ENCODE measurements around the gene CFAP74.

CFAP74 gene

GRCh38 chr1:2045468-2046173, 42.0 kb upstream of the CFAP74 start:
- no peak overlapping the region for H3K14ac ChIP-seq (ENCODE audit: low read length)
- H3K79me1 ChIP-seq (ENCODE audit: low read length): peaks cover 6% of the 10 kb centered on the region
- no peak overlapping the region for H3K18ac ChIP-seq (ENCODE audit: low read length)
- no peaks in the 10 kb centered on the region for H3K36me3 ChIP-seq (ENCODE audit: control insufficient read depth in 1 of 2, insufficient read depth in 2 of 2, low read length in 2 of 2)
- H2AFZ ChIP-seq (ENCODE audit: insufficient read depth, low read length, poor library complexity): no peak overlapping the region
- no peak overlapping the region for H3K4ac ChIP-seq (ENCODE audit: low read depth, low read length)
- no peak overlapping the region for H2BK5ac ChIP-seq (ENCODE audit: low read depth, low read length, poor library complexity)
- H4K12ac ChIP-seq (ENCODE audit: low read depth, low read length): no peak overlapping the region
- H4K8ac ChIP-seq (ENCODE audit: low read depth, low read length): no peak overlapping the region
- DNase-seq: no peak
- H3K27ac ChIP-seq (ENCODE audit: low read depth, low read length): no peak overlapping the region
- no peak overlapping the region for H3K4me2 ChIP-seq (ENCODE audit: low read length)
- H2BK120ac ChIP-seq (ENCODE audit: insufficient read depth, low read length, poor library complexity): no peak overlapping the region
- no peak overlapping the region for H4K91ac ChIP-seq (ENCODE audit: low read depth, low read length)
- H3K27me3 ChIP-seq (ENCODE audit: insufficient read depth, low read length): no peaks in the 10 kb centered on the region
- no peak overlapping the region for H3K23ac ChIP-seq (ENCODE audit: low read length)
- peaks cover 2% of the 10 kb centered on the region for H3K9me3 ChIP-seq (ENCODE audit: insufficient read depth, low read depth, low read length)
- H3K4me3 ChIP-seq (ENCODE audit: low read depth, low read length): no peak overlapping the region
- no peak overlapping the region for H2AK5ac ChIP-seq (ENCODE audit: low read length)
- H2BK12ac ChIP-seq (ENCODE audit: low read length): no peak overlapping the region
- no peak overlapping the region for H3K9ac ChIP-seq (ENCODE audit: low read length)
- peaks cover 8 to 9% of the 10 kb centered on the region in 2 experiments for H3K4me1 ChIP-seq (ENCODE audit: control insufficient read depth in 1 of 2, insufficient read depth in 2 of 2, low read length in 2 of 2)
- H3K79me2 ChIP-seq (ENCODE audit: control insufficient read depth, insufficient read depth, low read length, poor library complexity): peaks cover 3% of the 10 kb centered on the region
- no CpG with 5 or more reads among the region's 15 CpGs for WGBS (ENCODE audit: extremely low coverage, insufficient coverage, insufficient read length)

- Histone ChIP-seq H3K4me3 (ENCODE audit: low read depth, low read length) (no peak overlapping the region), H4K8ac (ENCODE audit: low read depth, low read length) (no peak overlapping the region), H3K36me3 (ENCODE audit: control insufficient read depth in 1 of 2, insufficient read depth in 2 of 2, low read length in 2 of 2) (no peaks in the 10 kb centered on the region), H2BK120ac (ENCODE audit: insufficient read depth, low read length, poor library complexity) (no peak overlapping the region), H2BK5ac (ENCODE audit: low read depth, low read length, poor library complexity) (no peak overlapping the region), H3K9ac (ENCODE audit: low read length) (no peak overlapping the region), H3K18ac (ENCODE audit: low read length) (no peak overlapping the region), H2BK12ac (ENCODE audit: low read length) (no peak overlapping the region), H4K91ac (ENCODE audit: low read depth, low read length) (no peak overlapping the region), H2AFZ (ENCODE audit: insufficient read depth, low read length, poor library complexity) (no peak overlapping the region), H3K79me1 (ENCODE audit: low read length) (peaks cover 2% of the 10 kb centered on the region), H3K27ac (ENCODE audit: low read depth, low read length) (no peak overlapping the region), H3K23ac (ENCODE audit: low read length) (no peak overlapping the region), H3K79me2 (ENCODE audit: control insufficient read depth, insufficient read depth, low read length, poor library complexity) (no peaks in the 10 kb centered on the region), H3K4ac (ENCODE audit: low read depth, low read length) (no peak overlapping the region), H3K27me3 (ENCODE audit: insufficient read depth, low read length) (no peaks in the 10 kb centered on the region), H2AK5ac (ENCODE audit: low read length) (no peak overlapping the region), H3K4me2 (ENCODE audit: low read length) (peak overlapping the region; percentile 59), H3K9me3 (ENCODE audit: insufficient read depth, low read depth, low read length) (peaks cover 2% of the 10 kb centered on the region), H4K12ac (ENCODE audit: low read depth, low read length) (no peak overlapping the region), H3K14ac (ENCODE audit: low read length) (no peak overlapping the region), H3K4me1 (ENCODE audit: control insufficient read depth in 1 of 2, insufficient read depth in 2 of 2, low read length in 2 of 2) (peaks cover 7 to 9% of the 10 kb centered on the region in 2 experiments)
- WGBS (ENCODE audit: extremely low coverage, insufficient coverage, insufficient read length): no CpG with 5 or more reads among the region's 75 CpGs
- peak; percentile 46 to 75 for DNase-seq
These were observed 41.1 kb upstream of the CFAP74 start for GRCh38 chr1:2044510-2045319.

- no peak overlapping the region for H4K91ac ChIP-seq (ENCODE audit: low read depth, low read length)
- no peak overlapping the region for H3K18ac ChIP-seq (ENCODE audit: low read length)
- H4K8ac ChIP-seq (ENCODE audit: low read depth, low read length): no peak overlapping the region
- H3K27ac ChIP-seq (ENCODE audit: low read depth, low read length): no peak overlapping the region
- H3K79me2 ChIP-seq (ENCODE audit: control insufficient read depth, insufficient read depth, low read length, poor library complexity): no peaks in the 10 kb centered on the region
- no peak overlapping the region for H3K4ac ChIP-seq (ENCODE audit: low read depth, low read length)
- no peak overlapping the region for H4K12ac ChIP-seq (ENCODE audit: low read depth, low read length)
- H3K23ac ChIP-seq (ENCODE audit: low read length): no peak overlapping the region
- H3K9me3 ChIP-seq (ENCODE audit: insufficient read depth, low read depth, low read length): peaks cover 2% of the 10 kb centered on the region
- no peak overlapping the region for H2BK5ac ChIP-seq (ENCODE audit: low read depth, low read length, poor library complexity)
- no peaks in the 10 kb centered on the region for H3K79me1 ChIP-seq (ENCODE audit: low read length)
- H3K4me3 ChIP-seq (ENCODE audit: low read depth, low read length): no peak overlapping the region
- H3K14ac ChIP-seq (ENCODE audit: low read length): no peak overlapping the region
- no peak overlapping the region for H2BK120ac ChIP-seq (ENCODE audit: insufficient read depth, low read length, poor library complexity)
- H3K36me3 ChIP-seq (ENCODE audit: control insufficient read depth in 1 of 2, insufficient read depth in 2 of 2, low read length in 2 of 2): no peaks in the 10 kb centered on the region
- peaks cover 0 to 2% of the 10 kb centered on the region in 2 experiments for H3K4me1 ChIP-seq (ENCODE audit: control insufficient read depth in 1 of 2, insufficient read depth in 2 of 2, low read length in 2 of 2)
- no peak overlapping the region for H2AK5ac ChIP-seq (ENCODE audit: low read length)
- H3K4me2 ChIP-seq (ENCODE audit: low read length): no peak overlapping the region
- H2AFZ ChIP-seq (ENCODE audit: insufficient read depth, low read length, poor library complexity): no peak overlapping the region
- no peaks in the 10 kb centered on the region for H3K27me3 ChIP-seq (ENCODE audit: insufficient read depth, low read length)
- no CpG with 5 or more reads among the region's 4 CpGs for whole genome bisulfite sequencing (ENCODE audit: extremely low coverage, insufficient coverage, insufficient read length)
- H3K9ac ChIP-seq (ENCODE audit: low read length): no peak overlapping the region
- no peak for DNase-seq
- no peak overlapping the region for H2BK12ac ChIP-seq (ENCODE audit: low read length)
These were observed 40.3 kb upstream of the CFAP74 start for GRCh38 chr1:2043886-2044285.

- DNase-seq: no peak
- Histone ChIP-seq H3K36me3 (ENCODE audit: control insufficient read depth in 1 of 2, insufficient read depth in 2 of 2, low read length in 2 of 2) (no peaks in the 10 kb centered on the region), H4K8ac (ENCODE audit: low read depth, low read length) (no peak overlapping the region), H4K12ac (ENCODE audit: low read depth, low read length) (no peak overlapping the region), H2AK5ac (ENCODE audit: low read length) (no peak overlapping the region), H2BK5ac (ENCODE audit: low read depth, low read length, poor library complexity) (no peak overlapping the region), H3K18ac (ENCODE audit: low read length) (no peak overlapping the region), H3K79me2 (ENCODE audit: control insufficient read depth, insufficient read depth, low read length, poor library complexity) (no peaks in the 10 kb centered on the region), H3K27me3 (ENCODE audit: insufficient read depth, low read length) (no peaks in the 10 kb centered on the region), H2AFZ (ENCODE audit: insufficient read depth, low read length, poor library complexity) (no peak overlapping the region), H3K27ac (ENCODE audit: low read depth, low read length) (no peak overlapping the region), H3K23ac (ENCODE audit: low read length) (no peak overlapping the region), H3K4ac (ENCODE audit: low read depth, low read length) (no peak overlapping the region), H3K4me3 (ENCODE audit: low read depth, low read length) (no peak overlapping the region), H4K91ac (ENCODE audit: low read depth, low read length) (no peak overlapping the region), H2BK120ac (ENCODE audit: insufficient read depth, low read length, poor library complexity) (no peak overlapping the region), H3K14ac (ENCODE audit: low read length) (no peak overlapping the region), H3K9ac (ENCODE audit: low read length) (no peak overlapping the region), H2BK12ac (ENCODE audit: low read length) (no peak overlapping the region), H3K4me2 (ENCODE audit: low read length) (no peak overlapping the region), H3K4me1 (ENCODE audit: control insufficient read depth in 1 of 2, insufficient read depth in 2 of 2, low read length in 2 of 2) (peaks cover 0 to 2% of the 10 kb centered on the region in 2 experiments), H3K79me1 (ENCODE audit: low read length) (no peaks in the 10 kb centered on the region), H3K9me3 (ENCODE audit: insufficient read depth, low read depth, low read length) (peaks cover 4% of the 10 kb centered on the region)
- no CpG with 5 or more reads among the region's 41 CpGs for WGBS (ENCODE audit: extremely low coverage, insufficient coverage, insufficient read length)
These were observed 39.5 kb upstream of the CFAP74 start for GRCh38 chr1:2042830-2043773.

Measured in trophoblast cell (in vitro differentiated cells and primary cell).